Right hindlimb (tissue), 1 donor: ENCODE data around the gene GRXCR2.
"Not testable (repeated sequence)": the region's sequence is repeated elsewhere in the genome, so short reads cannot be mapped to it uniquely, and the experiment has no call there.

Experiments
- DNase-seq: peaks from one replicate; pipeline ENCODE4 v3.0.0-alpha.2; 2018

GRXCR2 gene

GRCh38 chr5:145872486-145872885 lies 328 bp downstream of the GRXCR2 start:
- DNase-seq = no peak

GRCh38 chr5:145869753-145870152 lies 3.1 kb downstream of the GRXCR2 start:
- no peak for DNase-seq

- no peak for DNase-seq
Measured at GRCh38 chr5:145867806-145868205, 5.0 kb downstream of the GRXCR2 start.

- DNase-seq = not testable (repeated sequence)
Measured at GRCh38 chr5:145864432-145864831, 8.4 kb downstream of the GRXCR2 start.

GRCh38 chr5:145863003-145863402 lies 9.8 kb downstream of the GRXCR2 start:
- no peak for DNase-seq

- DNase-seq = no peak
Measured at GRCh38 chr5:145859897-145860296, 12.9 kb downstream of the GRXCR2 start.

- no peak for DNase-seq
Measured at GRCh38 chr5:145859453-145859852, 13.4 kb downstream of the GRXCR2 start.

- DNase-seq = no peak
Measured at GRCh38 chr5:145858959-145859358, 13.9 kb downstream of the GRXCR2 start.

- peak; percentile 73 for DNase-seq
Measured at GRCh38 chr5:145856285-145856818, 16.5 kb downstream of the GRXCR2 start.

GRCh38 chr5:145855763-145856267 lies 17.0 kb downstream of the GRXCR2 start:
- DNase-seq = no peak

GRCh38 chr5:145854651-145855258 lies 18.1 kb downstream of the GRXCR2 start:
- no peak for DNase-seq

GRCh38 chr5:145853781-145854376 lies 18.9 kb downstream of the GRXCR2 start:
- no peak for DNase-seq

GRCh38 chr5:145852990-145853389 lies 19.8 kb downstream of the GRXCR2 start:
- DNase-seq = no peak

GRCh38 chr5:145848854-145849253 lies 24.0 kb downstream of the GRXCR2 start:
- no peak for DNase-seq

GRCh38 chr5:145847499-145848497 lies 25.0 kb downstream of the GRXCR2 start:
- DNase-seq = no peak

GRCh38 chr5:145846081-145846480 lies 26.7 kb downstream of the GRXCR2 start:
- DNase-seq = no peak

GRCh38 chr5:145841299-145841698 lies 31.5 kb downstream of the GRXCR2 start:
- no peak for DNase-seq

- DNase-seq = no peak
Measured at GRCh38 chr5:145840458-145841132, 32.2 kb downstream of the GRXCR2 start.

- DNase-seq = no peak
Measured at GRCh38 chr5:145838276-145838675, 34.5 kb downstream of the GRXCR2 start.

GRCh38 chr5:145836241-145836640 lies 36.6 kb downstream of the GRXCR2 start:
- DNase-seq = not testable (repeated sequence)

- no peak for DNase-seq
Measured at GRCh38 chr5:145835848-145836239, 37.0 kb downstream of the GRXCR2 start.
